Measurements from ENCODE around the gene SVEP1. TPM values are rescaled to one million over a fixed set of nuclear protein-coding genes. Genes with fewer than 3 reads are reported as not detected.

Gene SVEP1
- total RNA-seq, 1 experiment from 2014 or later = 21.9 TPM

GRCh38 chr9:110452227-110452801 lies 127.2 kb downstream of the SVEP1 start:
- H3K27ac Mint-ChIP-seq (ENCODE audit: low read depth, unreplicated experiment) = no peak overlapping the region
- POLR2A ChIA-PET = no interaction called here
- no peaks in the 10 kb centered on the region for H3K4me1 Mint-ChIP-seq (ENCODE audit: insufficient read depth, unreplicated experiment)
- peak; percentile 47 for TF ChIP-seq CTCF (IDR thresholded peaks at IDR 0.05; ENCODE audit: unreplicated experiment)
- CTCF ChIA-PET = interaction anchor here (0.5 to 1.4 kb wide), 14 partner anchors 8 to 271 kb away, joined by 3 to 14 read pairs (median 3); no protein-coding TSS in a partner anchor
- H3K9me3 Mint-ChIP-seq (ENCODE audit: unreplicated experiment) = no peaks in the 10 kb centered on the region
- no peak overlapping the region for H3K4me3 Mint-ChIP-seq (ENCODE audit: unreplicated experiment)
- DNase-seq (ENCODE audit: unreplicated experiment) = peak; percentile 43
- H3K27me3 Mint-ChIP-seq (ENCODE audit: insufficient read depth, unreplicated experiment) = no peaks in the 10 kb centered on the region
- intact Hi-C loops (cut with micrococcal nuclease) = loop anchor here (1.0 kb wide), 3 partner anchors 127 to 171 kb away; partner anchors contain the start of gene SVEP1
- H3K36me3 Mint-ChIP-seq (ENCODE audit: insufficient read depth, unreplicated experiment) = no peaks in the 10 kb centered on the region
- BruUV-seq (replicated peaks) = no TSS peak

- POLR2A ChIA-PET = no interaction called here
- H3K27ac Mint-ChIP-seq (ENCODE audit: low read depth, unreplicated experiment) = no peak overlapping the region
- no peak overlapping the region for H3K4me3 Mint-ChIP-seq (ENCODE audit: unreplicated experiment)
- no peaks in the 10 kb centered on the region for H3K27me3 Mint-ChIP-seq (ENCODE audit: insufficient read depth, unreplicated experiment)
- no TSS peak for BruUV-seq (replicated peaks)
- TF ChIP-seq CTCF (IDR thresholded peaks at IDR 0.05; ENCODE audit: unreplicated experiment) = no peak
- H3K36me3 Mint-ChIP-seq (ENCODE audit: insufficient read depth, unreplicated experiment) = no peaks in the 10 kb centered on the region
- no peaks in the 10 kb centered on the region for H3K9me3 Mint-ChIP-seq (ENCODE audit: unreplicated experiment)
- intact Hi-C loops (cut with micrococcal nuclease) = loop anchor here (1.0 kb wide), 3 partner anchors 128 to 172 kb away; partner anchors contain the start of gene SVEP1
- CTCF ChIA-PET = interaction anchor here (0.6 to 1.8 kb wide), 6 partner anchors 11 to 174 kb away, joined by 3 to 13 read pairs (median 4); no protein-coding TSS in a partner anchor
- H3K4me1 Mint-ChIP-seq (ENCODE audit: insufficient read depth, unreplicated experiment) = no peaks in the 10 kb centered on the region
- no peak for DNase-seq (ENCODE audit: unreplicated experiment)
These were observed 127.8 kb downstream of the SVEP1 start for GRCh38 chr9:110451726-110452125.

GRCh38 chr9:110447476-110447875 lies 132.1 kb downstream of the SVEP1 start:
- no peak overlapping the region for H3K4me3 Mint-ChIP-seq (ENCODE audit: unreplicated experiment)
- CTCF ChIA-PET = interaction anchor here (1.1 kb wide), 1 partner anchor 86 kb away, joined by 3 read pairs; no protein-coding TSS in a partner anchor
- intact Hi-C loops (cut with micrococcal nuclease) = no loop called here
- H3K36me3 Mint-ChIP-seq (ENCODE audit: insufficient read depth, unreplicated experiment) = peaks cover 9% of the 10 kb centered on the region
- BruUV-seq (replicated peaks) = no TSS peak
- no peak overlapping the region for H3K27ac Mint-ChIP-seq (ENCODE audit: low read depth, unreplicated experiment)
- no peaks in the 10 kb centered on the region for H3K9me3 Mint-ChIP-seq (ENCODE audit: unreplicated experiment)
- POLR2A ChIA-PET = no interaction called here
- peaks cover 17% of the 10 kb centered on the region for H3K4me1 Mint-ChIP-seq (ENCODE audit: insufficient read depth, unreplicated experiment)
- no peak for DNase-seq (ENCODE audit: unreplicated experiment)
- no peaks in the 10 kb centered on the region for H3K27me3 Mint-ChIP-seq (ENCODE audit: insufficient read depth, unreplicated experiment)
- no peak for TF ChIP-seq CTCF (IDR thresholded peaks at IDR 0.05; ENCODE audit: unreplicated experiment)

- no peak for TF ChIP-seq CTCF (IDR thresholded peaks at IDR 0.05; ENCODE audit: unreplicated experiment)
- no peak overlapping the region for H3K4me3 Mint-ChIP-seq (ENCODE audit: unreplicated experiment)
- CTCF ChIA-PET = interaction anchor here (0.6 to 1.1 kb wide), 3 partner anchors 87 to 229 kb away, joined by 3 to 4 read pairs (median 4); no protein-coding TSS in a partner anchor
- intact Hi-C loops (cut with micrococcal nuclease) = no loop called here
- DNase-seq (ENCODE audit: unreplicated experiment) = peak; percentile 8
- H3K4me1 Mint-ChIP-seq (ENCODE audit: insufficient read depth, unreplicated experiment) = peaks cover 21% of the 10 kb centered on the region
- no TSS peak for BruUV-seq (replicated peaks)
- H3K27ac Mint-ChIP-seq (ENCODE audit: low read depth, unreplicated experiment) = no peak overlapping the region
- H3K36me3 Mint-ChIP-seq (ENCODE audit: insufficient read depth, unreplicated experiment) = peaks cover 9% of the 10 kb centered on the region
- POLR2A ChIA-PET = interaction anchor here (1.5 kb wide), 1 partner anchor 189 kb away, joined by 3 read pairs; the partner anchor contains the start of gene TXN
- H3K9me3 Mint-ChIP-seq (ENCODE audit: unreplicated experiment) = no peaks in the 10 kb centered on the region
- H3K27me3 Mint-ChIP-seq (ENCODE audit: insufficient read depth, unreplicated experiment) = no peaks in the 10 kb centered on the region
These were observed 133.4 kb downstream of the SVEP1 start for GRCh38 chr9:110446171-110446570.

All from MCF 10A (cell line).